HUES48 (cell line): Measurements from ENCODE around the gene SH3RF1.

Experiments
- H3K27ac ChIP-seq: one replicate; pipeline ENCODE4 v1.7.0; 2013; ENCODE audit warnings: low read depth, low read length, inconsistent platforms
- H3K27me3 ChIP-seq: 2 replicates; pipeline ENCODE4 v1.6.1; 2013; ENCODE audit warnings: mild to moderate bottlenecking, low read length; ENCODE audit not compliant: control insufficient read depth, insufficient read depth
- H3K36me3 ChIP-seq: 2 replicates; pipeline ENCODE4 v1.6.1; 2013; ENCODE audit warnings: low read length; ENCODE audit not compliant: control insufficient read depth, insufficient read depth
- H3K4me1 ChIP-seq: 2 replicates; pipeline ENCODE4 v1.6.1; 2013; ENCODE audit warnings: mild to moderate bottlenecking, low read length; ENCODE audit not compliant: control insufficient read depth, insufficient read depth
- H3K4me3 ChIP-seq: 2 replicates; pipeline ENCODE4 v1.5.1; 2013; ENCODE audit warnings: mild to moderate bottlenecking, low read depth, low read length
- H3K9ac ChIP-seq: 2 replicates; pipeline ENCODE4 v1.6.1; 2013; ENCODE audit warnings: mild to moderate bottlenecking, low read depth, low read length, moderate library complexity
- H3K9me3 ChIP-seq: 2 replicates; pipeline ENCODE4 v1.6.1; 2013; ENCODE audit warnings: low read length; ENCODE audit not compliant: control insufficient read depth, insufficient read depth

The SH3RF1 gene

DNA sequence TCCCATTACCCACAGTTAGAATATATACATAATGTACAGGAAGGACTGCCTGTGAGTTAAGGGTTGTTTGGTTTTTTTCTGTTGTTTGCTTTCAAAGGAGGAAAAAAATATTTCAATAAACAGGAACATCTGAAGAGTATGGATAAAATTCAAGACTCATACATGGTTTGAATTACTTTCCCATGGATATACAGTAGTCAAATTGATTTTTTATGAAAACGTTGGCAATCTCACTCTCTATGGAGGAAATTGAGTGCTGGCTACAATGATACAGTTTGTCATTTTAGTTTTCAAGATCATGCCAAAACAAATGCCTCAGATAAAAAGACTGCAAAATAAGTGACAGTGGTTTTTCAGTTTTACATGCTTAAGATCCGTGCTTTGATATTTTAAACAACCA, 116.6 kb downstream of the SH3RF1 start:
- no peak overlapping the region for H3K9ac ChIP-seq
- peaks cover 11% of the 10 kb centered on the region for H3K36me3 ChIP-seq
- no peaks in the 10 kb centered on the region for H3K27me3 ChIP-seq
- no peaks in the 10 kb centered on the region for H3K9me3 ChIP-seq
- no peak overlapping the region for H3K27ac ChIP-seq
- H3K4me1 ChIP-seq, result no peaks in the 10 kb centered on the region; the same call in 1 of the 2 replicates
- no peak overlapping the region for H3K4me3 ChIP-seq

DNA sequence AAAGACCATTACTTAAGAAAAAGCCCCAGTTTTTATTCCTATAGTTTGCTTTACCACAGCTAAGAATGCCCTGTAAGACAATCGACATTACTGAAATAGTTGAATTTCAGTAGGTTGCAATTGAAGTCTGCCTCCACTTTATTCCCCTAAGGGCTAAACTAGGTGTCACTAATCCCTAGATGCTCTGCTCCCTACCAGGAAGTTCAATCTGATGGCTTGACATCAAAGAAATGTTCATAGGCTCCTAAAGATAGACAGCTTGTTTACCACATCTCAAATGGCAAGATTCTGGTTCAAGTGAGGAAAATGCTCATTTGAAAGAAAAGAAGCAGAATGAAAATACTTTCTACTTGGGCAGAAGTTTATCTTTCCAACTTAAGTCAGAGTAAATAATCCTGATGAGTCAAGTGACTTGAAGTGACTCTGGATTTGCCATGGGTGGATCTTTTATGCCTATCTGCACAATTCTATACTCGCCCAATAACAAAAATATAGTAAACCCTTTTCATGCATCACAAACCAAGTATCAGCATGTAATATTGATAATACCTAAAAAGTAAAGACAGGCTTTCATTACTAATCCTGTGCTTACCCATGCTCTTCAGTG, 117.2 kb downstream of the SH3RF1 start:
- no peaks in the 10 kb centered on the region for H3K27me3 ChIP-seq
- no peak overlapping the region for H3K27ac ChIP-seq
- no peaks in the 10 kb centered on the region; the same call in 1 of the 2 replicates for H3K4me1 ChIP-seq
- no peak overlapping the region for H3K4me3 ChIP-seq
- H3K9me3 ChIP-seq, result no peaks in the 10 kb centered on the region
- H3K9ac ChIP-seq, result no peak overlapping the region
- peaks cover 11% of the 10 kb centered on the region for H3K36me3 ChIP-seq

DNA sequence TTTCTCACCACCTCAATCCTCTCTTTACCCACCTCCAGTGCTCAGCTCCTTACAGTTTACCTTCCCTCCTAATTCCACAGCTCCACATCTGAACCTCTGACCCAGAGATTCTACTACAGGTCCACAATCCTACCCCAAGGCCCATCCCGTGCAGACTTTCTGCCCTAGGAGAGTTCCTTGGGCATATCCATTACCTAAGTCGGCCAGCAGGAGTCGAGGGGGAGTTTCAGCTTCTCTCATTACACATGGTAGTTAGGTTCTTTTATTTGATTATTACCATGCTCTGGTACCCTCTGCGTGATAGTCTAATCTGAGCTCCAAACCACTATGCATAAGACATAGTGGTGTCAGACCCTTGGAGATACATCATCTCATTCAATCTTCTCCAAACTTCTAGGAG, 117.9 kb downstream of the SH3RF1 start:
- H3K27ac ChIP-seq, result no peak overlapping the region
- H3K4me3 ChIP-seq, result no peak overlapping the region
- no peaks in the 10 kb centered on the region for H3K27me3 ChIP-seq
- H3K9ac ChIP-seq, result no peak overlapping the region
- H3K4me1 ChIP-seq, result no peaks in the 10 kb centered on the region; the same call in 1 of the 2 replicates
- H3K9me3 ChIP-seq, result no peaks in the 10 kb centered on the region
- H3K36me3 ChIP-seq, result peaks cover 11% of the 10 kb centered on the region

DNA sequence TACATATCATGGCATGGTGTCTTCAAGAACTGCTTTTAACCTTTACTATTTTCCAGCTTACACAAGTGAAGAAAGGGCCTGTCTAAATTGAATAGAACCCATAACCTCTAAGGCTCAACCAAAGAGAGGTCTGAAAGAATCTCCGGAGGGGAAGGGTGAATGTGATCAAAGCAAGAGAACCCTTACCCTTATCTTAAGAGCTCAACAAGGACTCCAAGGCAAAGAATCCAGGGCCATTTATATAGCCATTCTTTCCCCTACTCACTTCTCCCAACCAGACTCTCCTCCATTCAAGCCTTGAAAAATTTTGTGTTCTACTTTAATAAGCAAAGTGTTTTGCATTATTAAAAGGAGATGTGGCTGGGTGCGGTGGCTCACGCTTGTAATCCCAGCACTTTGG, 118.7 kb downstream of the SH3RF1 start:
- H3K4me1 ChIP-seq, result no peaks in the 10 kb centered on the region; the same call in 1 of the 2 replicates
- peaks cover 11% of the 10 kb centered on the region for H3K36me3 ChIP-seq
- H3K4me3 ChIP-seq, result no peak overlapping the region
- no peak overlapping the region for H3K27ac ChIP-seq
- H3K27me3 ChIP-seq, result no peaks in the 10 kb centered on the region
- H3K9ac ChIP-seq, result no peak overlapping the region
- no peaks in the 10 kb centered on the region for H3K9me3 ChIP-seq

DNA sequence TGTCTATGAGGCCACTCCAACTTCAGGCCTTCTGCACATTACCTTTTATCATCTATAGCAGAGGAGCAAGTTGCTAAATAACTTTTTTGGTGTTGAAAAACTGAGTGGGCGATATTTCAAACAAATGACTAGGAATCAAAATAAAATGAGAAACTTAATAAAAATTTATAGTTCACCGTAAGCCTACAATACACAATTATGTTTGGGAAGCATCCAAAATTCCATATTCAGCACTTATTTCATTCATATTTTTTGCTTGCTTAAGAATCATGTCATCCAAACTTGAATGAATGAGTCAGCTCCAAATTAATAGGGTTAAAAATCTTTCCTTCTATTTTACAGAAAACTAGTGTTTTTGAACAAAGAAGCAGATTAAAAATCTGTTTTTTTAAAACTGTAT, 119.1 kb downstream of the SH3RF1 start:
- Histone ChIP-seq H3K4me1 (no peaks in the 10 kb centered on the region; the same call in 1 of the 2 replicates), H3K27ac (no peak overlapping the region), H3K27me3 (no peaks in the 10 kb centered on the region), H3K4me3 (no peak overlapping the region), H3K9ac (no peak overlapping the region), H3K36me3 (peaks cover 11% of the 10 kb centered on the region), H3K9me3 (no peaks in the 10 kb centered on the region)

DNA sequence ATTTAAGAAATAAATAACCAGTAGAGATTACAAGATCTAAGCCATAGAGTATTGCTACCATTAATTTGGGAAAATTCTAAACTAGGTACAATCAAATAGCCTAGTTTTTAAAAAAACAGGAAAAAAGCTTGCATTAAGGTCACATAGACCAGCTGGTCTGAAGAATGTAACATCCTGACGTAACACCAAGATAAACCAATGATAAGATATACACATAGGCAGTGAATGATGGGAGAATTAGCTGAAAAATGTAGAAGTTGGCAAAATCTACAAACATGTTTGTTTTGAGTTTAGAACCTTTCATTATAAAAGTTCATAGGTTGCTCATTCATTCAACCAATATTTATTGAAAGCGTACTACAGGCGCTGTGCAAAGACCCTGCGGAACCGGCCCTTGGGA, 120.0 kb downstream of the SH3RF1 start:
- Histone ChIP-seq H3K9me3 (no peaks in the 10 kb centered on the region), H3K9ac (no peak overlapping the region), H3K4me3 (no peak overlapping the region), H3K27ac (no peak overlapping the region), H3K27me3 (no peaks in the 10 kb centered on the region), H3K36me3 (peaks cover 11% of the 10 kb centered on the region), H3K4me1 (no peaks in the 10 kb centered on the region; the same call in 1 of the 2 replicates)

DNA sequence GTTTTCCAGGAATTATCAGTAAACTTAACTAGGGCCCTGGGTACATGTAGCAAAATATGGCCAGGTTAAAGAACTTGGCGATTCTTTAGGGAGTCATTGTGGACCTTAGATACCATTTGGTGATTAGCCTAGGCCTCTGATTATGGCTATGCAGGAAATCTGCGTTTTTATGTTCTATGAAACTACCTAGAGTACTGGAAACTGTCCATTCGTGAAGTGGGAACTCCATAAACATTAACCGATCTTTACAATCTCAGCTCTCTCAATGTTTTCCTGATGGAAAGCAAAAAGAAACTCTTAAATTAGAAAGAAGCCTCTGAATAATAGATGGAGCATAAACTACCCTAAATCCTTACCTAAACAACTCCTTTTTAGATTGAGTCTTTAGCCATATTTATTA, 121.9 kb downstream of the SH3RF1 start:
- Histone ChIP-seq H3K9ac (no peak overlapping the region), H3K27me3 (no peaks in the 10 kb centered on the region), H3K36me3 (no peaks in the 10 kb centered on the region), H3K4me1 (no peaks in the 10 kb centered on the region; the same call in 1 of the 2 replicates), H3K27ac (no peak overlapping the region), H3K4me3 (no peak overlapping the region), H3K9me3 (no peaks in the 10 kb centered on the region)

DNA sequence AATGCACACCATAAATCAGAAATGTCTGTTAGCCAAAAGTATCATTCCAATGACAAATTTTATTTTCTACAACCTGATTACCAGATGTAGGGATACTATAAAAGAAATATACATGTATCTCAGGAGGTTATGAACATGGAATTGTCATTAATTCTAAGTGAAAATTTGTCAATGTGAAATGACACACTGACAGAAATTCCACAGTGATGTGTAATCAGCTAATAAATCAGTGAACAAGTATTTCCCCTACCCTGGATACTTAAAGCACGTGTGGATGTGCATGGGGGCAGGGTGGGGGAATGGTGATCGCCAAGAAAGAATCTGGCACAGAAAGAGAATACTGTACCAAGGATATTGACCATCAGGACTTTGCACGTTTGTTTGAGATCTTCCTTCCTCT, 123.6 kb downstream of the SH3RF1 start:
- Histone ChIP-seq H3K4me3 (no peak overlapping the region), H3K27ac (no peak overlapping the region), H3K4me1 (peaks cover 13% of the 10 kb centered on the region), H3K9me3 (no peaks in the 10 kb centered on the region), H3K9ac (no peak overlapping the region), H3K27me3 (no peaks in the 10 kb centered on the region), H3K36me3 (no peaks in the 10 kb centered on the region)

DNA sequence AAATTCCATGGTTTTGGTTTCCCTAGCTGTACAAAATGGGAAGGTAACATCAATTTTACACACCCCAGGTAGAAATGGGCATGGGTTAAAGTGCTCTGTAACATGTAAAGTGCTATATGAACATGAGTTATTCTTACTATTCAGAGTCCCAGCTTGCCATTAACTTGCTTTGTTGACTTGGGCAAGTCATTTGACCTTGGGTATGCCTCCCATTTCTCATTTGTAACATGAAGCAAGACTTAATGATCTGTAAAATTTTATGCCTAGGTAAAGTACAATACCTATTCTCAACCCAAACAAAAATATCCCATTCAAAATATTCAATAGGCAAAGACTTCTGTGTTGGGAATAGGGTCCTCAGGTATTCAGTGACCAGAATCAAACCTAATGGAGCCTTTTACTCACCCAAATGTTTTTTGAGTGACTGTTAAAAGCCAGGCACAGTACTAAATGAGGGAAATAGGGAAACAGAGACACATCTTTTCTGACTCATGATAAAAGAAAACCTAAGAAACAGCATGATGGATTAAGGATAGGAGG, 126.6 kb downstream of the SH3RF1 start:
- no peaks in the 10 kb centered on the region for H3K27me3 ChIP-seq
- no peaks in the 10 kb centered on the region for H3K36me3 ChIP-seq
- H3K9ac ChIP-seq, result no peak overlapping the region
- no peak overlapping the region for H3K4me3 ChIP-seq
- no peak overlapping the region for H3K27ac ChIP-seq
- peaks cover 13% of the 10 kb centered on the region for H3K4me1 ChIP-seq
- no peaks in the 10 kb centered on the region for H3K9me3 ChIP-seq

DNA sequence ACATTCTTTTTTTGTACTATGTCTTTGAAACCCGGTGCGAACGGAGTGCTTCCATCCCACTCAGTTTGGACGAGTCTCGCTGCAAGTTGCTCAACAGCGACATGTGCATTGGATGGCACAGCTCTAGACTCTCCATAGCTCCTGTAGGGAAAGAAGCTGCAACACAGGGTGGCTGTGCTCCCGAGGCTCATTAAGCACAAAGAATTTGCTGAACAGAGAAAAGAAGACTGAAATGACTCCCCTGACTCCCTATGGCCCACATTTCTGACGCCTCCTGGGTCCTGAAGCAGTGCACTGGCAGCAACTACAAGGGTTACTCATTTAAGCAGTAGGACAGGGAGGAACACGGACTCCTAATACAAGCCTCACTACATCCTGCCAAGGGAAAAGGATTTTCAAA, 127.4 kb downstream of the SH3RF1 start:
- Histone ChIP-seq H3K27ac (no peak overlapping the region), H3K27me3 (no peaks in the 10 kb centered on the region), H3K9me3 (no peaks in the 10 kb centered on the region), H3K4me3 (no peak overlapping the region), H3K4me1 (peaks cover 13% of the 10 kb centered on the region), H3K36me3 (no peaks in the 10 kb centered on the region), H3K9ac (no peak overlapping the region)

DNA sequence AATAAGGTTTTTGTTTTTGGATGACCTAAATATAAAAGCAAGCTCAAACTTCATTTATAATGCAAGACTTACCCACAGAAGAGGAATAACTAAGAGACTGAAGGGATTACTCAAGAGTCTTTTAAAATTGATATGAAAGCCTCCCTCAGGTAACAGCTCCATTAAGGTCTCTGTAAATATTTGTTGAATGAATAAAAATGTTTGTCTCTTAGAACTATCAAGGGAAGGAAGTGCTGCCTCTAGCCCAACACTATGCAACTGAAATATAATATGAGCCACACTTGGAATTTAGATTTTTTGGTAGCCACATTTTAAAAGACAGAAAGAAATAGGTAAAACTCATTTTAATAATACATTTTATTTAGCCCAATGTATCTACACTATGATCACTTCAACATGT, 127.8 kb downstream of the SH3RF1 start:
- Histone ChIP-seq H3K36me3 (no peaks in the 10 kb centered on the region), H3K9ac (no peak overlapping the region), H3K27me3 (no peaks in the 10 kb centered on the region), H3K27ac (no peak overlapping the region), H3K4me1 (peaks cover 13% of the 10 kb centered on the region), H3K4me3 (no peak overlapping the region), H3K9me3 (no peaks in the 10 kb centered on the region)
